Testis (tissue), 3 donors: Measurements from ENCODE around the gene IDH3B. TPM values are rescaled to one million over a fixed set of nuclear protein-coding genes. Genes with fewer than 3 reads are reported as not detected.

ENCODE experiments used
- DNase-seq: peaks from one replicate; pipeline ENCODE4 v3.0.0-alpha.2; 2019
- H3K27ac ChIP-seq, 2 donors: fragments of 200-600 bp; sonication (generic); one replicate each; pipeline ENCODE4 v1.5.1; 2019
- H3K27me3 ChIP-seq: fragments of 200-600 bp; sonication (generic); one replicate; pipeline ENCODE4 v1.5.1; 2019
- H3K36me3 ChIP-seq: fragments of 200-600 bp; sonication (generic); one replicate; pipeline ENCODE4 v1.5.1; 2017; ENCODE audit warnings: low read depth; ENCODE audit errors: missing control alignments
- H3K4me1 ChIP-seq: fragments of 200-600 bp; sonication (generic); one replicate; pipeline ENCODE4 v1.5.1; 2019
- H3K4me3 ChIP-seq, 2 donors: fragments of 200-600 bp; sonication (generic); one replicate each; pipeline ENCODE4 v1.5.1; 2017 to 2019
- H3K9me3 ChIP-seq: fragments of 200-600 bp; sonication (generic); one replicate; pipeline ENCODE4 v1.5.1; 2017
- CTCF ChIP-seq, 3 experiments: fragments of 450-650 bp in 2 of 3; fragments of 200-600 bp in 1 of 3; sonication (generic) in 1 of 3; IDR thresholded peaks; one replicate each; pipeline ENCODE4 v1.5.1; 2016 to 2019; ENCODE audit warnings: antibody characterized with exemption in 3 of 3, mild to moderate bottlenecking in 2 of 3, moderate library complexity in 1 of 3
- POLR2A ChIP-seq: fragments of 450-650 bp; IDR thresholded peaks from one replicate; pipeline ENCODE4 v1.6.1; 2017; ENCODE audit warnings: antibody characterized with exemption, mild to moderate bottlenecking, moderate library complexity
- WGBS, 2 donors: methylation state at CpG; one replicate each; pipeline ENCODE4 v1.1.5; 2018; 5-methylcytosine and 5-hydroxymethylcytosine counted together
- intact Hi-C: fragments of 100-400 bp; cut with DNase I; formaldehyde crosslinking; loops from one replicate; pipeline ENCODE4 v1.15.1; 2023; ENCODE audit warnings: low total_unique reads
- polyA plus RNA-seq: library from polyadenylated mRNA; stranded (reverse); fragments of 350-450 nt; fragmentation: Illumina TruSeq; extraction: RNeasy Lipid Tissue Mini Kit (QIAGEN cat#74804); gene quantifications from one replicate; pipeline ENCODE4 v1.2.3, GENCODE V29; 2014; ENCODE audit warnings: low read depth, low replicate concordance; ENCODE audit not compliant: insufficient read depth
- total RNA-seq, 2 donors: library from RNA; depleted of rRNA; stranded (reverse); fragments of >200 nt; gene quantifications; one replicate each; pipeline ENCODE4 v1.2.3, GENCODE V29; 2016

Gene IDH3B
- total and polyA plus RNA-seq, 3 donors from 2014 or later = 90.6 to 123 (median 105) TPM

- no peaks in the 10 kb centered on the region for H3K36me3 ChIP-seq
- H3K27ac ChIP-seq = no peak overlapping the region
- H3K4me3 ChIP-seq = no peak overlapping the region
- TF ChIP-seq POLR2A (no peak), CTCF (IDR thresholded peaks at IDR 0.05) (no peak)
- H3K27me3 ChIP-seq = no peaks in the 10 kb centered on the region
- H3K4me1 ChIP-seq = no peaks in the 10 kb centered on the region
- no peaks in the 10 kb centered on the region for H3K9me3 ChIP-seq
- intact Hi-C loops = no loop called here
- DNase-seq = no peak
- whole genome bisulfite sequencing, 2 donors = 78 to 92% methylated on average over 16 of the region's 16 CpGs
These were observed 46.8 kb downstream of the IDH3B start for GRCh38 chr20:2617099-2617714.

- Histone ChIP-seq H3K27me3 (no peaks in the 10 kb centered on the region), H3K4me1 (no peaks in the 10 kb centered on the region), H3K4me3 (no peak overlapping the region), H3K36me3 (no peaks in the 10 kb centered on the region), H3K27ac (no peak overlapping the region), H3K9me3 (no peaks in the 10 kb centered on the region)
- intact Hi-C loops = no loop called here
- no peak for DNase-seq
- no peak for TF ChIP-seq POLR2A
- TF ChIP-seq CTCF (IDR thresholded peaks at IDR 0.05) = no peak
- WGBS, 2 donors = 82 to 83% methylated on average over 9 of the region's 9 CpGs
These were observed 47.4 kb downstream of the IDH3B start for GRCh38 chr20:2616634-2617033.

GRCh38 chr20:2612073-2612472 lies 51.9 kb downstream of the IDH3B start:
- no peaks in the 10 kb centered on the region for H3K9me3 ChIP-seq
- TF ChIP-seq POLR2A (no peak), CTCF (IDR thresholded peaks at IDR 0.05) (no peak)
- intact Hi-C loops = no loop called here
- H3K36me3 ChIP-seq = no peaks in the 10 kb centered on the region
- H3K4me1 ChIP-seq = no peaks in the 10 kb centered on the region
- no peak overlapping the region for H3K4me3 ChIP-seq
- H3K27ac ChIP-seq = no peak overlapping the region
- WGBS, 2 donors = 83 to 87% methylated on average over 3 of the region's 3 CpGs
- DNase-seq = no peak
- H3K27me3 ChIP-seq = no peaks in the 10 kb centered on the region

- Histone ChIP-seq H3K4me1 (no peaks in the 10 kb centered on the region), H3K9me3 (no peaks in the 10 kb centered on the region), H3K36me3 (no peaks in the 10 kb centered on the region), H3K27me3 (no peaks in the 10 kb centered on the region), H3K4me3 (no peak overlapping the region), H3K27ac (no peak overlapping the region)
- no peak for DNase-seq
- no peak for TF ChIP-seq POLR2A
- TF ChIP-seq CTCF (IDR thresholded peaks at IDR 0.05) = no peak
- 57 to 82% methylated on average over 6 of the region's 6 CpGs for WGBS, 2 donors
- intact Hi-C loops = no loop called here
These were observed 52.9 kb downstream of the IDH3B start for GRCh38 chr20:2610941-2611720.
